ENCODE data around the gene NPPB. TPM values are rescaled to one million over a fixed set of nuclear protein-coding genes. Genes with fewer than 3 reads are reported as not detected.

The NPPB gene
- total and polyA plus RNA-seq, 2 of the 8 experiments (the other 6 are each of a cell fraction or from before 2014, with no cell fraction given) = 0.36 to 0.91 TPM

DNA sequence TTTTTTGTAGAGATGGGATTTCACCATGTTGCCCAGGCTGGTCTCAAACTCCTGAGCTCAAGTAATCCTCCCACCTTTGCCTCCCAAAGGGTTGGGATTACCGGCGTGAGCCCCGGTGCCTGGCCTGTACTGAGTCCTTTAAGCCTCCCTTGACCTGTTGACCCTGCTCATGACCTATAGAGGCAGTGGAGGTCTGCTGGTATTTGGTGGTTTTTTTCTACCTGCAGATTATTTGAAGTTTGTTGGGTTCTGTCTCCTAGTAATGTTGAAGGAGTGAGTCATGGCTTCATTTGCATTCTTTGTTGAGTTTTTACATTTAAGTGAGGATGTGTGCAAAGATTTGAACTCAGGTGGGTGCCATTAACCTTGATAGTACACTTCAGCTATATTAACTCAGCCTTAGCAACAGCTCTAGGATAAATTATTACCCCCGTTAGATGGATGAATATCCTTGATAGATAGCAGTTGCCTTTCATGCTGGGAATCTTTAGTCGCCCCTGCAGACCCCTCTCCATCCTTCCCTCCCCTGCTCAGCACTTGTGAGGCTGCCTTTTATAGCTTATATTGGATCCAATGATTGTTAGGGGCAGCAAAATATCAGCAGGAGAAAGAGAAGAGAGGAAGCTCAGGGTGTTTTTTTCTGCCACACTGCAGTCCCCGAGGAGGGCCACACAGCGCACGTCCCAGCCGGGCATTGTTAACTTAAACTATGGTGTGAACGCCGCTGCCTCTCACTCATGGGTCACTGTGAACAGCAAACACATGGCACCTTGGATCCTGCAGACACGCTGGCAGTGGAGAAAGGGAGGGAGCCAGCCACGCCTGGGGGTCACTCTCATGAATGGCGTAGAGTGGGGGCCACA is 14.9 kb upstream of the NPPB start:
- Histone ChIP-seq H3K4me3 (ENCODE audit: extremely low read depth in 1 of 4, insufficient read depth in 2 of 4, low read depth in 3 of 4, low read length in 4 of 4) (no peak overlapping the region), H2BK120ac (replicated peaks; ENCODE audit: low read depth, low read length) (no peak overlapping the region), H4K20me1 (replicated peaks in 1 of 2; ENCODE audit: control insufficient read depth in 1 of 2, insufficient read depth in 2 of 2, low read length in 2 of 2) (no peaks in the 10 kb centered on the region), H3K4me2 (ENCODE audit: insufficient read depth in 1 of 2, low read depth in 2 of 2, low read length in 2 of 2) (no peak overlapping the region), H3K79me1 (ENCODE audit: low read depth, low read length) (no peaks in the 10 kb centered on the region), H2AFZ (ENCODE audit: low read length) (no peak overlapping the region), H2BK5ac (ENCODE audit: low read depth, low read length) (no peak overlapping the region), H3K14ac (ENCODE audit: insufficient read length) (no peak overlapping the region), H3K79me2 (ENCODE audit: control insufficient read depth in 1 of 2, insufficient read depth in 2 of 2, low read length in 2 of 2) (no peaks in the 10 kb centered on the region), H3K23me2 (ENCODE audit: low read depth, low read length) (no peaks in the 10 kb centered on the region; the same call in 1 of the 2 replicates), H2BK12ac (ENCODE audit: low read depth, low read length) (no peak overlapping the region), H3K4me1 (replicated peaks in 1 of 4; ENCODE audit: control insufficient read depth in 3 of 4, insufficient read depth in 4 of 4, low read length in 3 of 4) (no peaks in the 10 kb centered on the region), H3K27me3 (replicated peaks in 1 of 4; ENCODE audit: control insufficient read depth in 3 of 4, extremely low read depth in 1 of 4, insufficient read depth in 3 of 4, low read length in 3 of 4) (no peaks in the 10 kb centered on the region), H3K9me3 (ENCODE audit: insufficient read depth in 2 of 2, low read depth in 1 of 2, low read length in 1 of 2) (no peaks in the 10 kb centered on the region), H3K23ac (ENCODE audit: insufficient read length) (no peak overlapping the region), H3K4ac (replicated peaks; ENCODE audit: insufficient read length, low read depth, low read length) (no peak overlapping the region), H2BK15ac (ENCODE audit: low read length) (no peak overlapping the region), H3K27ac (ENCODE audit: low read depth, low read length) (no peak overlapping the region), H3K18ac (ENCODE audit: extremely low read depth, low read length) (no peak overlapping the region), H4K5ac (ENCODE audit: insufficient read length, low read depth, low read length) (no peak overlapping the region), H2BK20ac (ENCODE audit: low read length) (no peak overlapping the region), H3K36me3 (ENCODE audit: control insufficient read depth in 2 of 4, insufficient read depth in 4 of 4, low read length in 3 of 4) (no peaks in the 10 kb centered on the region), H4K91ac (replicated peaks; ENCODE audit: insufficient read length, low read length) (no peak overlapping the region), H4K8ac (ENCODE audit: extremely low read depth, insufficient read depth, low read length) (no peak overlapping the region), H3K9ac (replicated peaks in 1 of 4; ENCODE audit: extremely low read depth in 1 of 4, low read depth in 3 of 4, low read length in 3 of 4) (no peak overlapping the region), H3K56ac (replicated peaks; ENCODE audit: insufficient read length, low read depth, low read length) (no peak overlapping the region), H2AK5ac (ENCODE audit: low read depth, low read length) (no peak overlapping the region)
- POLR2A ChIA-PET (ENCODE audit: partially characterized antibody) = interaction anchor here (7.1 kb wide), 1 partner anchor 35 kb away, joined by 47 read pairs; no protein-coding TSS in a partner anchor
- DNase-seq (ENCODE audit: low read depth in 1 of 2, low spot score in 2 of 2) (no peak), FAIRE-seq (no peak)
- TF ChIP-seq, protein P1, sequence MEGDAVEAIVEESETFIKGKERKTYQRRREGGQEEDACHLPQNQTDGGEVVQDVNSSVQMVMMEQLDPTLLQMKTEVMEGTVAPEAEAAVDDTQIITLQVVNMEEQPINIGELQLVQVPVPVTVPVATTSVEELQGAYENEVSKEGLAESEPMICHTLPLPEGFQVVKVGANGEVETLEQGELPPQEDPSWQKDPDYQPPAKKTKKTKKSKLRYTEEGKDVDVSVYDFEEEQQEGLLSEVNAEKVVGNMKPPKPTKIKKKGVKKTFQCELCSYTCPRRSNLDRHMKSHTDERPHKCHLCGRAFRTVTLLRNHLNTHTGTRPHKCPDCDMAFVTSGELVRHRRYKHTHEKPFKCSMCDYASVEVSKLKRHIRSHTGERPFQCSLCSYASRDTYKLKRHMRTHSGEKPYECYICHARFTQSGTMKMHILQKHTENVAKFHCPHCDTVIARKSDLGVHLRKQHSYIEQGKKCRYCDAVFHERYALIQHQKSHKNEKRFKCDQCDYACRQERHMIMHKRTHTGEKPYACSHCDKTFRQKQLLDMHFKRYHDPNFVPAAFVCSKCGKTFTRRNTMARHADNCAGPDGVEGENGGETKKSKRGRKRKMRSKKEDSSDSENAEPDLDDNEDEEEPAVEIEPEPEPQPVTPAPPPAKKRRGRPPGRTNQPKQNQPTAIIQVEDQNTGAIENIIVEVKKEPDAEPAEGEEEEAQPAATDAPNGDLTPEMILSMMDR (IDR thresholded peaks at IDR 0.05; ENCODE audit: control extremely low read depth in 1 of 3, insufficient read depth in 1 of 3, low read depth in 1 of 3, low read length in 3 of 3) = no peak
- TF ChIP-seq JUND (IDR thresholded peaks at IDR 0.05; ENCODE audit: low read length) (peak; percentile 43; the same call in 1 of the 2 replicates), CEBPB (IDR thresholded peaks at IDR 0.05; ENCODE audit: low read depth, low read length) (no peak), CBX8 (IDR thresholded peaks at IDR 0.05; ENCODE audit: borderline replicate concordance, low read depth, low read length) (no peak), ASH2L (IDR thresholded peaks at IDR 0.05; ENCODE audit: low read length) (no peak), JUN (IDR thresholded peaks at IDR 0.05; ENCODE audit: low read depth, low read length) (no peak)
- CTCF ChIA-PET (ENCODE audit: partially characterized antibody) = interaction anchor here (0.8 to 5.0 kb wide), 9 partner anchors 9 to 70 kb away, joined by 3 to 32 read pairs (median 5); partner anchors contain the start of gene NPPA
- WGBS, 2 experiments (ENCODE audit: extremely low coverage in 1 of 2, insufficient coverage in 1 of 2, insufficient read length in 1 of 2, insufficient replicate concordance in 2 of 2, low coverage in 1 of 2, low lambda C conversion rate in 2 of 2, missing lambda C conversion rate in 1 of 2) = 90% methylated on average over 14 of the region's 14 CpGs; no CpG with 5 or more reads in 1 of the 2 experiments

Data from H1 (cell line).